Gastrocnemius medialis (tissue), 4 donors: Measurements from ENCODE around the gene RAB10. TPM values are rescaled to one million over a fixed set of nuclear protein-coding genes. Genes with fewer than 3 reads are reported as not detected.
"Not testable (repeated sequence)": the region's sequence is repeated elsewhere in the genome, so short reads cannot be mapped to it uniquely, and the experiment has no call there.

ENCODE experiments used
- ATAC-seq, 2 donors: fragments of 150-250 bp; one replicate each; pipeline ENCODE4 v1.9.1; 2016
- DNase-seq, 2 donors: peaks; one replicate each; pipeline ENCODE4 v3.0.0-alpha.2; 2019
- H3K27ac ChIP-seq, 4 donors: fragments of 200-600 bp; sonication (generic); 1 replicate in 1 of 4; 2 replicates in 3 of 4; pipeline ENCODE4 v1.5.1; 2016 to 2018; ENCODE audit warnings: mild to moderate bottlenecking in 2 of 4, moderate library complexity in 1 of 4
- H3K27me3 ChIP-seq, 3 donors: fragments of 200-600 bp; sonication (generic) in 2 of 3; 1 replicate in 1 of 3; 2 replicates in 2 of 3; pipeline versions ENCODE4 v1.5.1 to v1.6.0; 2016 to 2019; ENCODE audit warnings: mild to moderate bottlenecking in 1 of 3, moderate library complexity in 1 of 3
- H3K36me3 ChIP-seq, 2 donors: fragments of 200-600 bp; sonication (generic) in 1 of 2; one replicate each; pipeline ENCODE4 v1.5.1; 2017 to 2018
- H3K4me1 ChIP-seq, 2 donors: fragments of 200-600 bp; sonication (generic) in 1 of 2; one replicate each; pipeline ENCODE4 v1.5.1; 2016 to 2017; ENCODE audit warnings: mild to moderate bottlenecking in 2 of 2
- H3K4me3 ChIP-seq, 4 donors: fragments of 200-600 bp; sonication (generic) in 3 of 4; 1 replicate in 1 of 4; 2 replicates in 3 of 4; pipeline ENCODE4 v1.5.1; 2016 to 2019; ENCODE audit warnings: mild to moderate bottlenecking in 2 of 4
- H3K9me3 ChIP-seq, 3 donors: fragments of 200-600 bp; sonication (generic) in 2 of 3; 1 replicate in 1 of 3; 2 replicates in 2 of 3; pipeline ENCODE4 v1.5.1; 2016 to 2019
- POLR2A ChIP-seq, 2 donors: fragments of 450-650 bp; IDR thresholded peaks; one replicate each; pipeline ENCODE4 v1.6.1; 2017; ENCODE audit warnings: antibody characterized with exemption in 2 of 2, mild to moderate bottlenecking in 2 of 2, moderate library complexity in 2 of 2
- in situ Hi-C, 4 donors: fragments of 200-750 bp; cut with MboI; loops; one replicate each; pipeline versions ENCODE4 v1.15.0 to v1.8.0; 2017; ENCODE audit warnings: low sequenced_read_pairs in 4 of 4
- intact Hi-C: fragments of 100-400 bp; cut with DNase I; formaldehyde crosslinking; loops from one replicate; pipeline ENCODE4 v1.15.1; 2023; ENCODE audit warnings: low total_unique reads
- total RNA-seq, 4 donors: library from RNA; depleted of rRNA; stranded (reverse); fragments of >200 nt; gene quantifications; one replicate each; pipeline versions ENCODE4 v1.1.0 to v1.2.3, GENCODE V29; 2016
- TF ChIP-seq, protein P1 (sequence below), 5 experiments: fragments of 450-650 bp in 3 of 5; fragments of 200-600 bp in 2 of 5; sonication (generic) in 2 of 5; IDR thresholded peaks in 4 of 5; conservative IDR thresholded peaks in 1 of 5; 1 replicate in 4 of 5; 2 replicates in 1 of 5; pipeline ENCODE4 v1.5.1; 2016 to 2019; ENCODE audit warnings: antibody characterized with exemption in 5 of 5, mild to moderate bottlenecking in 3 of 5, moderate library complexity in 3 of 5

The RAB10 gene
- total RNA-seq, 4 donors from 2014 or later, result 138 to 234 (median 168) TPM

GRCh38 chr2:25992556-25992955, 41.3 kb upstream of the RAB10 start:
- DNase-seq (no peak), ATAC-seq (no peak)
- intact Hi-C loops (loop anchor here (5.0 kb wide), 2 partner anchors 40 to 250 kb away; partner anchors contain the start of genes HADHA and HADHB), in situ Hi-C loops (loop anchor here (5.0 to 25.0 kb wide), 3 partner anchors 92 to 345 kb away; partner anchors contain the start of genes ADGRF3 (in 1 of the 4) and SELENOI (in 1 of the 4))
- Histone ChIP-seq H3K36me3 (no peaks in the 10 kb centered on the region), H3K4me1 (peaks cover 0 to 10% of the 10 kb centered on the region in 2 donors), H3K27me3 (no peaks in the 10 kb centered on the region), H3K27ac (no peak overlapping the region), H3K9me3 (no peaks in the 10 kb centered on the region), H3K4me3 (no peak overlapping the region)
- TF ChIP-seq, protein P1, sequence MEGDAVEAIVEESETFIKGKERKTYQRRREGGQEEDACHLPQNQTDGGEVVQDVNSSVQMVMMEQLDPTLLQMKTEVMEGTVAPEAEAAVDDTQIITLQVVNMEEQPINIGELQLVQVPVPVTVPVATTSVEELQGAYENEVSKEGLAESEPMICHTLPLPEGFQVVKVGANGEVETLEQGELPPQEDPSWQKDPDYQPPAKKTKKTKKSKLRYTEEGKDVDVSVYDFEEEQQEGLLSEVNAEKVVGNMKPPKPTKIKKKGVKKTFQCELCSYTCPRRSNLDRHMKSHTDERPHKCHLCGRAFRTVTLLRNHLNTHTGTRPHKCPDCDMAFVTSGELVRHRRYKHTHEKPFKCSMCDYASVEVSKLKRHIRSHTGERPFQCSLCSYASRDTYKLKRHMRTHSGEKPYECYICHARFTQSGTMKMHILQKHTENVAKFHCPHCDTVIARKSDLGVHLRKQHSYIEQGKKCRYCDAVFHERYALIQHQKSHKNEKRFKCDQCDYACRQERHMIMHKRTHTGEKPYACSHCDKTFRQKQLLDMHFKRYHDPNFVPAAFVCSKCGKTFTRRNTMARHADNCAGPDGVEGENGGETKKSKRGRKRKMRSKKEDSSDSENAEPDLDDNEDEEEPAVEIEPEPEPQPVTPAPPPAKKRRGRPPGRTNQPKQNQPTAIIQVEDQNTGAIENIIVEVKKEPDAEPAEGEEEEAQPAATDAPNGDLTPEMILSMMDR (IDR thresholded peaks at IDR 0.05 in 4 of 5, conservative IDR thresholded peaks at IDR 0.05 in 1 of 5), result no peak
- no peak for TF ChIP-seq POLR2A (IDR thresholded peaks at IDR 0.05)

DNA sequence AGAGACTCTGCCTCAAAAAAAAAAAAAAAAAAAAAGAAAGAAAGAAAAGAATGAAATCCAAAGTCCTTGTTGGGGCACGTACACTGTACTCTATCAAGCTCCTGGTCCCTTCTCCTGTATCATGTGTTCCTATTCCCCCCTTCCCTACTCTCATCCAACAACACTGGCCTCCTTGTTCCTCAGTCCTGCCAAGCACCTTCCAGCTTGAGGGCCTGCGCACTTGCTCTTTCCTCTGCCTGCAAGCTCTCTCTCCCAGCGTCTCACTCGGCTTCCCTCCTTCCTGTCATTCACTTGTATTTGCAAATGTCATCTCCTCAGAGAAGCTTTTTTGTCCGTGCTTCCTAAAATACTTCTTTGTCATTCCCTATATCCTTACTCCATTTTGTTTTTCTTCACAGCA, 40.8 kb upstream of the RAB10 start:
- TF ChIP-seq, protein P1 (IDR thresholded peaks at IDR 0.05 in 4 of 5, conservative IDR thresholded peaks at IDR 0.05 in 1 of 5), result no peak
- TF ChIP-seq POLR2A (IDR thresholded peaks at IDR 0.05), result no peak
- in situ Hi-C loops (loop anchor here (5.0 to 25.0 kb wide), 3 partner anchors 92 to 344 kb away; partner anchors contain the start of genes ADGRF3 (in 1 of the 4) and SELENOI (in 1 of the 4)), intact Hi-C loops (loop anchor here (5.0 kb wide), 2 partner anchors 41 to 249 kb away; partner anchors contain the start of genes HADHA and HADHB)
- ATAC-seq (no peak), DNase-seq (no peak)
- no peaks in the 10 kb centered on the region for H3K36me3 ChIP-seq
- no peaks in the 10 kb centered on the region for H3K9me3 ChIP-seq
- peaks cover 0 to 12% of the 10 kb centered on the region in 2 donors for H3K4me1 ChIP-seq
- no peaks in the 10 kb centered on the region for H3K27me3 ChIP-seq
- peak overlapping the region in 1 of 4 donors; percentile 45 for H3K27ac ChIP-seq
- no peak overlapping the region for H3K4me3 ChIP-seq

- Histone ChIP-seq H3K9me3 (no peaks in the 10 kb centered on the region), H3K27me3 (no peaks in the 10 kb centered on the region), H3K36me3 (no peaks in the 10 kb centered on the region), H3K4me1 (peaks cover 0 to 14% of the 10 kb centered on the region in 2 donors), H3K4me3 (no peak overlapping the region), H3K27ac (peak overlapping the region in 1 of 4 donors; percentile 8)
- in situ Hi-C loops (loop anchor here (5.0 to 25.0 kb wide), 3 partner anchors 90 to 343 kb away; partner anchors contain the start of genes ADGRF3 (in 1 of the 4) and SELENOI (in 1 of the 4)), intact Hi-C loops (loop anchor here (5.0 kb wide), 2 partner anchors 42 to 248 kb away; partner anchors contain the start of genes HADHA and HADHB)
- ATAC-seq (no peak), DNase-seq (no peak)
- no peak for TF ChIP-seq POLR2A (IDR thresholded peaks at IDR 0.05)
- TF ChIP-seq, protein P1 (IDR thresholded peaks at IDR 0.05 in 4 of 5, conservative IDR thresholded peaks at IDR 0.05 in 1 of 5), result no peak
Observed at GRCh38 chr2:25994509-25994908, 39.4 kb upstream of the RAB10 start.

GRCh38 chr2:25996844-25997243, 37.0 kb upstream of the RAB10 start:
- TF ChIP-seq POLR2A (IDR thresholded peaks at IDR 0.05), result no peak
- TF ChIP-seq, protein P1 (IDR thresholded peaks at IDR 0.05 in 4 of 5, conservative IDR thresholded peaks at IDR 0.05 in 1 of 5), result no peak
- Histone ChIP-seq H3K36me3 (no peaks in the 10 kb centered on the region), H3K9me3 (no peaks in the 10 kb centered on the region), H3K27me3 (no peaks in the 10 kb centered on the region), H3K4me1 (peaks cover 21 to 26% of the 10 kb centered on the region in 2 donors), H3K27ac (peak overlapping the region; percentile 85 to 90 (median 88)), H3K4me3 (no peak overlapping the region)
- in situ Hi-C loops, result loop anchor here in 2 of 4 donors (10.0 to 25.0 kb wide), 2 partner anchors 88 to 340 kb away; partner anchors contain the start of genes ADGRF3 (in 1 of the 2) and SELENOI (in 1 of the 2)
- intact Hi-C loops, result loop anchor here (2.0 kb wide), 1 partner anchor 38 kb away; the partner anchor contains the start of gene RAB10
- ATAC-seq, result no peak
- DNase-seq, result no peak

DNA sequence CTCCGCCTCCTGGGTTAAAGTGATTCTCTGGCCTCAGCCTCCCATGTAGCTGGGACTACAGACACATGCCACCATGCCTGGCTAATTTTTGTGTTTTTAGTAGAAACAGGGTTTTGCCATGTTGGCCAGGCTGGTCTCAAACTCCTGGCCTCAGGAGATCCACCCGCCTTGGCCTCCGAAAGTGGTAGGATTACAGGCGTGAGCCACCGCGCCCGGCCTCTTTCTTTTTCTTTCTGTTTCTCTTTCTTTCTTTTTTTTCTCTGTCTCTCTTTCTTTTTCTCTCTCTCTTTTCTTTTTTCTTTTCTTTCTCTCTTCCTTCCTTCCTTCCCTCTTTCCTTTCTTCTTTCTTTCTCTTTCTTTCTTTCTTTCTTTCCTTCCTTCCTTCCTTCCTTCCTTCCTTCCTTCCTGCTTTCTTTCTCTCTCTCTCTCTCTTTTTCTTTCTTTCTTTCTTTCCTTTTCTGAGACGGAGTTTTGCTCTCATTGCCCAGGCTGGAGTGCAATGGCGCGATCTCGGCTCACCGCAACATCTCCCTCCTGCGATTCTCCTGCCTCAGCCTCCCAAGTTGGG, 35.0 kb upstream of the RAB10 start:
- DNase-seq, H3K9me3 ChIP-seq, H3K4me3 ChIP-seq, intact Hi-C loops, H3K36me3 ChIP-seq, ATAC-seq, H3K27me3 ChIP-seq: not testable (repeated sequence)
- Histone ChIP-seq H3K27ac (peak overlapping the region; percentile 85 to 90 (median 88)), H3K4me1 (peaks cover 24 to 28% of the 10 kb centered on the region in 2 donors)
- in situ Hi-C loops, result loop anchor here in 2 of 4 donors (10.0 to 25.0 kb wide), 2 partner anchors 86 to 338 kb away; partner anchors contain the start of genes ADGRF3 (in 1 of the 2) and SELENOI (in 1 of the 2)

DNA sequence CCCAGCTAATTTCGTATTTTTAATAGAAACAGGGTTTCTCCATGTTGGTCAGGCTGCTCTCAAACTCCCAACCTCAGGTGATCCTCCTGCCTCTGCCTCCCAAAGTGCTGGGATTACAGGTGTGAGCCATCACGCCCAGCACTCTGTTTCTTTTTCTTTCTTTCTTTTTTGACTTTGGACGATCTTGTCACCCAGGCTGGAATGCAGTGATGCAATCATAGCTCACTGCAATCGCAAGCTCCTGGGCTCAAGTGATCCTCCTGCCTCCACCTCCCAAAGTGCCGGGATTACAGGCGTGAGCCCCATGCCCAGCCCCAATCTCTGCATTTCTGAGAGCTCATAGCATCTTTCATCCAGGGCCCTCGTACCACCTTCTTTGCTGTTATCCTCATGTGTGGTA, 34.5 kb upstream of the RAB10 start:
- Histone ChIP-seq H3K4me1 (peaks cover 24 to 28% of the 10 kb centered on the region in 2 donors), H3K27ac (peak overlapping the region; percentile 85 to 90 (median 88))
- in situ Hi-C loops, result loop anchor here in 2 of 4 donors (10.0 to 25.0 kb wide), 2 partner anchors 85 to 338 kb away; partner anchors contain the start of genes ADGRF3 (in 1 of the 2) and SELENOI (in 1 of the 2)
- H3K4me3 ChIP-seq, H3K27me3 ChIP-seq, H3K9me3 ChIP-seq, intact Hi-C loops, ATAC-seq, DNase-seq, H3K36me3 ChIP-seq: not testable (repeated sequence)
